DMS53 treated with DMSO at 0.1 percent for 48 hours (cell line): ENCODE data around the gene HEATR9.

Experiments used
- DNase-seq: peaks from one replicate; lab custom pipeline; 2025; ENCODE audit not compliant: unreplicated experiment; lab: John Stamatoyannopoulos, UW

The HEATR9 gene

GRCh38 chr17:35895636-35896587, 27.2 kb upstream of the HEATR9 start:
- no peak for DNase-seq

- no peak for DNase-seq
Measured at GRCh38 chr17:35894206-35894605, 25.5 kb upstream of the HEATR9 start.

- DNase-seq, result no peak
Measured at GRCh38 chr17:35893751-35894150, 25.1 kb upstream of the HEATR9 start.

- no peak for DNase-seq
Measured at GRCh38 chr17:35892091-35893035, 23.7 kb upstream of the HEATR9 start.

GRCh38 chr17:35891269-35891668, 22.6 kb upstream of the HEATR9 start:
- no peak for DNase-seq

DNA sequence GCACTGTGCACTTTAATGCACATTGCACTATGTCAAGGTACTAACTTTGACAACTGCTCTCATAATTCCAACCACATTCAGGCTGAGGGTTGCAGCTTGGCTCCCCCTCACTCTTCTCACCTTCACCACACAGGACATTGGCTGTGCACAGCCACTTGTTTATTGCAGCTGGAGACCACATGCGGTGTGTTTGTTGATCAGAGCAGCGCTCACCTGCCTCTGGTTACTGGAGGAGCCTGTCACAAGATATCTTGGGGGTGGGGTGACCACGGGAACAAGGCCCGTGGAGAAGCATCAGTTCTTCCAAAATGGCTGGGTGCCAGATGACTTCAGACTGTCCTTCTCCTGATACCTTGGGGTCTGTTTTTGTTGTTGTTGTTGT, 22.1 kb upstream of the HEATR9 start:
- no peak for DNase-seq

DNA sequence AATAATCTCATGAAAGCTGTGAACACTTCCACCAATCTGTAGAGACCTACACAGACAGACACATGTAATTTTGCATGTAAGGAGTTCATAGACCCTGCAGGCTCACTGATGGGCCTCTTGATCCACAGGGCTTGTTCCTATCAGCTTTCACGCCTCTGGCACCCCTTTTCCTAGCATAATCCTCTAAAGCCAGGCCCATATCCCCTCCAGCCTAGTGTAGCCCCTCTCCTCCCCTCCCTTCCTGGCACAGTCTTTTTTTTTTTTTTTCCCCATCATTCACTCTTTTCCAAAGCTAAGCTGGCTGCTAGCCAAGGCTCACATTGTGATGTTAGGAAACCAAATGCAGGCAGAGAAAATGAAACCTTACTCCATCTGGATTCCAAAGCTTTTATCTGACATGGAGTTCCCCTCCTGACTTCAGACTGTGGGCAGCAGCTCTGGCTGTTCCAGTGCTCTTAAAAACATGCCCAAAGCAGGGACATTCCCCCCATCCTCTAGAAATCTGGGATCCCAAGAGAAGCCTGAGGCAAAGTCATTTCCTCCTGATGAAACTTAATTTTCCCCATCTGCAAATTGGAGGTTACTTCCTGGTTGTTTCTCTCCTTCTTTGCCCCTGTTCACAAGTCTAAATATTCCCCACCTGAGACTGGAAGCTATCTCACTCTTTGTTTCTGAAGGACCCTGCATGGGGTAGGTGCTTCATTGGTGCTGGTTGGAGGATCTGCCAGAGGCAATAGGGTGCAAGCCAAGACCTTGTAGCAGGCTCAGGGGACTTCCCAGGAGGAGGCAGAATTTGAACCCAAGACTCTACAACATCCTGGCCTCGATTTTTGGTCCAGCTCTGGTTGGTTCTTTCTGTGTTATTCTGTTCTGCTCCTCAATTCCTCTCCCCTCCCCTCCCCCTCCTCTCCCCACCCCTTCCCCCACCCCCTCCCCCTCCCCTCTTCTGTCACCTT, 21.4 kb upstream of the HEATR9 start:
- no peak for DNase-seq

GRCh38 chr17:35889241-35889640, 20.6 kb upstream of the HEATR9 start:
- DNase-seq, result no peak

DNA sequence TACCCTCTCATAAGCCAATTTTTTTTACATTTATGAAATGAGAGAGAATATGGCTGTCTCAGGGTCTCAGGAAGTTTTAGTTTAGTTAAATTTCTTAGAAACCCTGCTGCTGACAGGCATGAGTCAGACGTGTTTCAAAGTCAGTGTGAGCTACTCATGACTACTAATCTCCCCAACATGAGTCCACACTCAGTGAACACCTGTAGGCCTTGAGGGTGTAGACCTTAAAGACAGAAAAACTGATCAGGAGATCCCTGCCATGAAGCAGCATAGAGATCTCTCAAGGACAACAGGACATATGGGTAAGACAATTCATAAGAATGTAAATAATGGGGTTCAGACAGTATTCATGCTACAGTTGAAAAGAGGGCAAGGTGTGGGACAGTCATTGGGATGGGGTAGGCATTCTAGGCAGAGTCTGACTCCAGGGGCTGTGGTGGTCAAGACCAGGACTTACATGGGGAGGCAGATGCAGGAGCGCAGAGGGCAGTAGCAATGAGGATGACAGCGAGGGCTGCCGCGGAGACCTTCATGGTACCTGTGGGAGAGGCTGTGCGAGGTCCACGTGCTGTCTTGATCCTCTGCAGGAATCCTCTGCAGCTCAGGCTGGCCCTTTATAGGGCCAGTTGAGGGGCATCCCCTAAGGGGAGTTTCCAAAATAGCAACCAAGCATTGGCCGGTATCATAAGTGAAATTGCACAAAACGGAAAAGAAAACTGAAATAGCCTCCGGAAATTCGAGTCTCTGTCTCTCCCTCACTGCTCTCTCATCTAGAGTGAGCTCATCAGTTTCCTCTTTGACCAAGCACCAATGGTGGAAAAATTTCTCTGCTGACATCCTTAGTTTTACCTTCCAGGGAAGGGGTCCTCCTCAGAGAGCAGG, 11.3 kb upstream of the HEATR9 start, which contains the start of gene CCL5:
Gene CCL5, minus strand, starts transcription at position 588 of the 882 bp plus-strand sequence.
- DNase-seq, result no peak

DNA sequence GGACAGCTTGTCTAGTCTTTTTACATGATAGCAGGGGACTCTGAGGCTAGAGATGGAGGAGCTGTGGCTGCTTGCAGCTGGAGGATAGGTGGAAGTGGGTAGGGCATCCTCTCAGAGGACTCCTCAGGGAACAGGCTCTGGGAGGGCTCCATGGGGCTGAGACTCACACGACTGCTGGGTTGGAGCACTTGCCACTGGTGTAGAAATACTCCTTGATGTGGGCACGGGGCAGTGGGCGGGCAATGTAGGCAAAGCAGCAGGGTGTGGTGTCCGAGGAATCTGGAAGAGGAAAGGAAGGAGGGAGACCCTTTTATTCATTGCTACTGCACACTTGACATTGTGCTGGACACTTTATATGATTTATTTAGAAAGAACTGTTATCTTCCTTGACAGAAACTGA, 9.7 kb upstream of the HEATR9 start:
- no peak for DNase-seq

DNA sequence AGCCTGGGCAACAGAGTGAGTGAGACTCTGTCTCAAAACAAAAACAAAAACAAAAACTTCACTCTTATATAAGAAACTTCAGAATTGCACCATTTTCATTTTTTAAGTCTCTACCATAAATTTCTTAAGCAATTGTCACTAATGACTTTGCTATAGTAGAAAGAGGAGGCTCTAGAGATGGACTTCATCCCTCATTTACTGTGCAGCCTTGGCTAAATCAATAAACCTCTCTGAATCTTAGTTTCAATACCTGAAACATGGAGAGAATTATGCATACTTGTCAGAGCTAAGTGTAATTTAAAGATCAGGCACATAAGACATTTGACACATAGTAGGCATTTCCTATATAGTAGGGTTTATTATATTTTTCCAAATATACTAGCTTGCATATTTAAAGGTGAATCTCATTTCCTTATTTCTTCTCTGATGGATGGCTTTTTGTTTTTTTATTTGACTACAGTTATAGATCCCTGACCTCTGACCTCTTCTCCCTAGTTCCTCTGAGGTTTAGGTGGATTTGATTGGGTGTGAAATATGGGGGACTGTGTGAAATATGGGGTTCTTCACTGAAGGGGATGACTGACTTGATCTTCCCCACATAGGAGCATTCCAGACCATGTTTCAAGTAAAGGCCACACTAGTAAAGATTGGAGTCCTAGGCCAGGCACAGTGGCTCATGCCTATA, 8.8 kb upstream of the HEATR9 start:
- DNase-seq, result no peak

GRCh38 chr17:35876534-35876933, 7.8 kb upstream of the HEATR9 start:
- no peak for DNase-seq

DNA sequence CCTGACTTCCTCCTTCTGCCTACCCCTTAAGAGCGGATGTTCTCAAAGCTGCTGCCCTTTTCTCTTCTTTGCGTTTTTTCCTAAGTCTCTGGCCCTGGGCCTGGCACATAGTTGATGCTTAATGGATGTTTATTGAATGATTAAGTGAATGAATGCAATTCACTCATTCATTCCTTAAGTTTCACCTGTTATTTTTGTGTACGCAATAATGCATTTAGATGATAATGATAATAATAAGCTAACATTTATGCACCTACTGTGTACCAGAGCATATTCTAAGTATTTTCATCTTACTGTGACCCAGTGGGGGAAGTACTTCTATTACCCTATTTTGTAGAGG, 7.1 kb upstream of the HEATR9 start:
- no peak for DNase-seq

DNA sequence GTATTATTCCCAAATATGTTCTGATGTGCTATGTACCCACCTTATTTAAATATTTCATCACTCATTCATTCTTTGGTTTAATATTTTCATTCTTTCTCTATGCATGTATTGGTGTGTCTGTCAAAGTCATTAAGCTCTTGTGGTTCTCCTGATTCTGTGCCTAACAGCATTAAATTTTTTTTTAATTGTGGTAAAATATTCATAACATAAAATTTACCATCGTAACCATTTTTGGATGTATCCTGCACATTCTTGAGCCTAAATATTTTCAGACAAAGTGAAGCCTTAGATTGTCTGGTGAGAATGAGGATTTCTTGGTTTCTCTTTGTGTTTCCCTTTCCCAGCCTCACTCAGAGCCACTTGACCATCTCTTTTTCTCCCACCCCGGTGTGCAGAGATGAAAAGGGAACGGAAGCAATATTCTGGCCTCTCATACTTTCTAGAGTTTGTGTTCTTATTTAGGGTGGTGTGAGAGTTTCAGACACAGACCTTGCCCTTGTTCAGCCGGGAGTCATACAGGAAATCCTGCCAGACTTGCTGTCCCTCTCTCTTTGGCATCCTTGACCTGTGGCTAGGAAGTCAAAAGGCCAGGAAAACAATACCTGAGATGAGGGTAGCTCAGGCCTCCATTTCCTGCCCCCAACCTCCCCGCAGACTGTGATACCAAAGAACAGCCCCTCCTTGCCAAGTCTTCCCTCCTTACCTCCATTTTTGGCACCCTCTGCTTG, 6.5 kb upstream of the HEATR9 start:
- no peak for DNase-seq

- no peak for DNase-seq
Measured at GRCh38 chr17:35872196-35872980, 3.7 kb upstream of the HEATR9 start.

- no peak for DNase-seq
Measured at GRCh38 chr17:35870906-35871819, 2.5 kb upstream of the HEATR9 start.

GRCh38 chr17:35867574-35867973, 1.1 kb downstream of the HEATR9 start:
- no peak for DNase-seq
